Endothelial cell of umbilical vein (primary cell): ENCODE data around the gene TCF15.

Experiments
- CTCF ChIP-seq, 2 donors: IDR thresholded peaks; 1 replicate in 1 of 2; 2 replicates in 1 of 2; pipeline ENCODE4 v1.5.1; 2011; ENCODE audit warnings: low read length in 2 of 2, mild to moderate bottlenecking in 2 of 2, moderate library complexity in 2 of 2, control low read depth in 1 of 2, inconsistent platforms in 1 of 2, low read depth in 1 of 2; ENCODE audit not compliant: insufficient read depth in 1 of 2; ENCODE audit errors: extremely low read depth in 1 of 2
- EZH2 ChIP-seq: IDR thresholded peaks from 2 replicates; pipeline ENCODE4 v1.6.1; 2012; ENCODE audit warnings: borderline replicate concordance, low read depth, mild to moderate bottlenecking, moderate library complexity, low read length, inconsistent platforms; ENCODE audit not compliant: severe bottlenecking
- GATA2 ChIP-seq: IDR thresholded peaks from 2 replicates; pipeline ENCODE4 v1.7.0; 2011; ENCODE audit warnings: low read depth, mild to moderate bottlenecking, moderate library complexity, mixed read lengths, low read length; ENCODE audit not compliant: insufficient read length, insufficient read depth
- MYC ChIP-seq: IDR thresholded peaks from one replicate; pipeline ENCODE4 v1.6.1; 2011; ENCODE audit warnings: mild to moderate bottlenecking, low read depth, low read length
- POLR2A ChIP-seq: IDR thresholded peaks from 2 replicates; pipeline ENCODE4 v1.6.1; 2012; ENCODE audit warnings: low read depth, mild to moderate bottlenecking, control low read depth, low read length

DNA sequence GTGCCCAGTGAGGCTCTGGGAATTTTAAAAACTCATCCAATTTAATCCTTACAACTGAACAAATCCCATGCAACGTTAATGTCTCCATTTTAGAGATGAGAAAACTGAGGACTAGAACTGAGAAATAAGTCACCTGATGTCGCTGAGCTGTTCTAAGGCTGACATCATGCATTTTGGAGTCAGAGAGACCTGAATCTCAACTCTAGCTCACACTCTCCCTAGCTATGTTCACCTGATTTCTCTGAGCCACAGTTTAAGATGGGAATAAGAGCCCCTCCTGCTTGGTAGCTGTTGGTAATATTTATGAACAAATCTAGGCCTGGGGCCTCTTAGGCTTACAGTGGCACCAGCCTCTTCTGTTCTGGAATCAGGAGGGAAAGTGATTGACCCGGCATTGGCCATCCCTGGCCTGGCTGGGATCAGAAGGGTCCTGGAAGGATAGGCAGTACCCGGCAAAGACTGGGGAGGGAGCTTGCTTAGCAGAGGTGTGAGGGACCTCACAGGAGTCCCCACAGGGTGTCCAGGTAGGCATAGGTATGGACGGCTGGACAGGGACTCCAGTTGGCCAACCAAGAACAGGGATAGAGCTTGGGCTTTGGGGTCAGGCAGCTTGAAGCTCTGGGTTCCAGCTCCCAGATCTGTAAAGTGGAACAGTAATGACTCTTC, 47.7 kb downstream of the TCF15 start:
- TF ChIP-seq CTCF (IDR thresholded peaks at IDR 0.05; ENCODE audit: extremely low read depth in 1 of 2, insufficient read depth in 1 of 2, low read depth in 1 of 2, low read length in 2 of 2) = no peak
- TF ChIP-seq POLR2A = no peak
- TF ChIP-seq MYC = no peak
- no peak for TF ChIP-seq EZH2
- TF ChIP-seq GATA2 = no peak
